ENCODE data around the gene FNDC3B. TPM values are rescaled to one million over a fixed set of nuclear protein-coding genes. Genes with fewer than 3 reads are reported as not detected.

FNDC3B gene
- total RNA-seq, 1 donor from 2014 or later, result 29.5 TPM

- H3K27ac ChIP-seq, result no peak overlapping the region
- Mint-ChIP-seq H3K4me3 (no peak overlapping the region), H3K27ac (no peak overlapping the region), H3K9me3 (no peaks in the 10 kb centered on the region), H3K27me3 (ENCODE audit: insufficient read depth, low read depth) (no peaks in the 10 kb centered on the region), H3K4me1 (no peaks in the 10 kb centered on the region), H3K36me3 (peaks cover 32% of the 10 kb centered on the region)
- no peak for DNase-seq (ENCODE audit: low spot score)
- no peaks in the 10 kb centered on the region for H3F3A ChIP-seq (ENCODE audit: low read depth)
- no peak overlapping the region for H3K9ac ChIP-seq
- H4K20me1 ChIP-seq (ENCODE audit: low read depth), result no peaks in the 10 kb centered on the region
- H3K4me2 ChIP-seq, result no peak overlapping the region
- H3K27me3 ChIP-seq, result no peaks in the 10 kb centered on the region
- no peak overlapping the region for H3K4me3 ChIP-seq
- no peaks in the 10 kb centered on the region for H3K79me2 ChIP-seq (ENCODE audit: low read depth)
- H3K4me1 ChIP-seq, result no peaks in the 10 kb centered on the region
- no peak for TF ChIP-seq EZH2phosphoT487 (IDR thresholded peaks at IDR 0.05)
- TF ChIP-seq EZH2 (IDR thresholded peaks at IDR 0.05), result no peak
- TF ChIP-seq CTCF (IDR thresholded peaks at IDR 0.05), result no peak
- H3K9me3 ChIP-seq (ENCODE audit: low read depth), result no peaks in the 10 kb centered on the region
- no peak overlapping the region for H2AFZ ChIP-seq (replicated peaks)
- H3K36me3 ChIP-seq, result peaks cover 4% of the 10 kb centered on the region
Observed at GRCh38 chr3:172303181-172303580, 263.8 kb downstream of the FNDC3B start.

- Histone ChIP-seq H3K27me3 (no peaks in the 10 kb centered on the region), H2AFZ (replicated peaks) (no peak overlapping the region), H3K27ac (no peak overlapping the region), H3K4me1 (peaks cover 2% of the 10 kb centered on the region), H3K4me3 (no peak overlapping the region), H3K9me3 (ENCODE audit: low read depth) (no peaks in the 10 kb centered on the region), H3K9ac (no peak overlapping the region), H3K36me3 (peaks cover 4% of the 10 kb centered on the region), H3K4me2 (no peak overlapping the region), H3K79me2 (ENCODE audit: low read depth) (no peaks in the 10 kb centered on the region), H3F3A (ENCODE audit: low read depth) (peaks cover 2% of the 10 kb centered on the region), H4K20me1 (ENCODE audit: low read depth) (no peaks in the 10 kb centered on the region)
- Mint-ChIP-seq H3K9me3 (no peaks in the 10 kb centered on the region), H3K4me3 (no peak overlapping the region), H3K36me3 (peaks cover 31% of the 10 kb centered on the region), H3K27me3 (ENCODE audit: insufficient read depth, low read depth) (no peaks in the 10 kb centered on the region), H3K4me1 (peaks cover 1% of the 10 kb centered on the region), H3K27ac (no peak overlapping the region)
- TF ChIP-seq CTCF (IDR thresholded peaks at IDR 0.05) (peak; percentile 32), EZH2phosphoT487 (IDR thresholded peaks at IDR 0.05) (no peak)
- no peak for DNase-seq (ENCODE audit: low spot score)
Observed at GRCh38 chr3:172303941-172304558, 264.7 kb downstream of the FNDC3B start.

GRCh38 chr3:172305552-172305951 is 266.2 kb downstream of the FNDC3B start:
- no peaks in the 10 kb centered on the region for H3K27me3 ChIP-seq
- Mint-ChIP-seq H3K4me1 (peaks cover 2% of the 10 kb centered on the region), H3K36me3 (peaks cover 34% of the 10 kb centered on the region), H3K4me3 (no peak overlapping the region), H3K27ac (no peak overlapping the region), H3K27me3 (ENCODE audit: insufficient read depth, low read depth) (no peaks in the 10 kb centered on the region), H3K9me3 (no peaks in the 10 kb centered on the region)
- H3K9ac ChIP-seq, result no peak overlapping the region
- H3F3A ChIP-seq (ENCODE audit: low read depth), result peaks cover 11% of the 10 kb centered on the region
- H3K9me3 ChIP-seq (ENCODE audit: low read depth), result no peaks in the 10 kb centered on the region
- H4K20me1 ChIP-seq (ENCODE audit: low read depth), result peaks cover 5% of the 10 kb centered on the region
- TF ChIP-seq EZH2 (IDR thresholded peaks at IDR 0.05) (no peak), EZH2phosphoT487 (IDR thresholded peaks at IDR 0.05) (no peak)
- no peaks in the 10 kb centered on the region for H3K36me3 ChIP-seq
- no peak overlapping the region for H3K4me2 ChIP-seq
- H3K27ac ChIP-seq, result no peak overlapping the region
- H3K79me2 ChIP-seq (ENCODE audit: low read depth), result no peaks in the 10 kb centered on the region
- no peak overlapping the region for H2AFZ ChIP-seq (replicated peaks)
- H3K4me3 ChIP-seq, result no peak overlapping the region
- H3K4me1 ChIP-seq, result peaks cover 16% of the 10 kb centered on the region
- no peak for DNase-seq (ENCODE audit: low spot score)

- Histone ChIP-seq H3F3A (ENCODE audit: low read depth) (peaks cover 11% of the 10 kb centered on the region), H3K4me1 (peaks cover 16% of the 10 kb centered on the region), H3K36me3 (peaks cover 3% of the 10 kb centered on the region), H3K79me2 (ENCODE audit: low read depth) (no peaks in the 10 kb centered on the region), H3K9ac (no peak overlapping the region), H3K4me2 (no peak overlapping the region), H2AFZ (replicated peaks) (no peak overlapping the region), H3K27me3 (no peaks in the 10 kb centered on the region), H3K27ac (no peak overlapping the region), H3K9me3 (ENCODE audit: low read depth) (no peaks in the 10 kb centered on the region), H3K4me3 (no peak overlapping the region), H4K20me1 (ENCODE audit: low read depth) (peaks cover 5% of the 10 kb centered on the region)
- TF ChIP-seq CTCF (IDR thresholded peaks at IDR 0.05) (no peak), EZH2phosphoT487 (IDR thresholded peaks at IDR 0.05) (no peak), EZH2 (IDR thresholded peaks at IDR 0.05) (no peak)
- Mint-ChIP-seq H3K4me1 (peaks cover 2% of the 10 kb centered on the region), H3K4me3 (no peak overlapping the region), H3K36me3 (peaks cover 36% of the 10 kb centered on the region), H3K9me3 (no peaks in the 10 kb centered on the region), H3K27ac (no peak overlapping the region), H3K27me3 (ENCODE audit: insufficient read depth, low read depth) (no peaks in the 10 kb centered on the region)
- no peak for DNase-seq (ENCODE audit: low spot score)
Observed at GRCh38 chr3:172305974-172306373, 266.6 kb downstream of the FNDC3B start.

All from neural progenitor cell (in vitro differentiated cells).